GM21717 (cell line): Measurements from ENCODE around the gene RIOX2.

Source experiments
- ATAC-seq: cut with Tn5 transposase; IDR thresholded peaks from one replicate; pipeline ENCODE4 v1.9.1; 2021; ENCODE audit warnings: mild to moderate bottlenecking, moderate library complexity; ENCODE audit not compliant: unreplicated experiment

RIOX2 gene

DNA sequence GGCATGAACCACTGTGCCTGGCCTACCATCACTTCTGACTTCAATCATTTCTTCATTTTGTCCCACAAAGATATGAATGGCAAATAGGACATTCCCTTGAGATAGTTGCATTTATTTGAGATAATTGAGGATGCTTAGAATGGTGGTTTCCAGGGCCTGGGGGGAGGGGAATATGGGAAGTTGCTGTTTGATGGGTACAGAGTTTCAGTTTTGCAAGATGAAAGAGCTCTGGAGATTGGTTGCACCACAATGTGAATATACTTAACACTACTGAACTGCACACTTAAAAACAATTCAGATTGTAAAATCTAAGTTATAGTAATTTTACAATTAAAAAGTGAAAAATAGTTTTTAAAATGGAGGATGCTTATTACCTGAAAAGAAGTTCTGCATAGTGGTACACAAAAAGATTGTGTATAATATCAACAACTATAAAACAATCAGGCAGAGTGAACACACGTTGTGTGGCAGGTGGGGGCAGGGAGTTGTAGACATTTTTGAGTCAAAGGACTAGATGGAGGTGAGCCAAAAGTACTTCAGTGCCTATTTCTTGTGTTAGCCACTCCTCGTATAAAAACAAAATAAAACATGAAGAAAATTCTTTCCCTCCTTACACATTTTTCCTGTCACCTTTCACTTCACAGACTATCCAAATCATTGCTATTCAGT is 18.5 kb upstream of the RIOX2 start:
- ATAC-seq: no peak

GRCh38 chr3:97988784-97989568 is 16.7 kb upstream of the RIOX2 start:
- ATAC-seq: no peak

GRCh38 chr3:97987306-97987705 is 15.1 kb upstream of the RIOX2 start:
- no peak for ATAC-seq

DNA sequence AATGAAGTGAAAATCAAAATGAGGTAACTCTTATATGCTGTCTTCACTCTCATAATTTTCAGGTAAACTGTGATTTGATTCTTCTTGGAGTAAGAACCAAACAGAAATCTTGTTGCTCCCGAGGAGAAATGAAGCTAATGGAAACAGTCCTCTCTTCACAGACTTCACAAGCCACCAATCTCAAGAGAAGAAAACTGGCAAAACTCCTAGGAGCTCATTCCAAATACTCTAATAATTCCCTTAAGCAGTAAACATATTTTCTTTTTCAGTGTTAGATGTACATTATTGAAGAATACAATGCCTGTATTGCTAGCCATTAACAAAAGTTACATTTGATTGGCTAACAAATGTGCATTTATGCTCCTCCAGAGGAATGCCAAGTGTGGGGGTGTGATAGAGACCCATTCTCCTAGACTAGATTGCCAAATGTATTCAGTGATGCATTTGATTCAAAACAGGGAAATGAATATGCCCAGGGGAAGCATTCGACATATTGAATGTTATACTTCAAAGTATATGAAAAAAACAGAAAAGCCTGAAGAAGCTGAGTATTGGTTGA is 11.8 kb upstream of the RIOX2 start:
- ATAC-seq: no peak

DNA sequence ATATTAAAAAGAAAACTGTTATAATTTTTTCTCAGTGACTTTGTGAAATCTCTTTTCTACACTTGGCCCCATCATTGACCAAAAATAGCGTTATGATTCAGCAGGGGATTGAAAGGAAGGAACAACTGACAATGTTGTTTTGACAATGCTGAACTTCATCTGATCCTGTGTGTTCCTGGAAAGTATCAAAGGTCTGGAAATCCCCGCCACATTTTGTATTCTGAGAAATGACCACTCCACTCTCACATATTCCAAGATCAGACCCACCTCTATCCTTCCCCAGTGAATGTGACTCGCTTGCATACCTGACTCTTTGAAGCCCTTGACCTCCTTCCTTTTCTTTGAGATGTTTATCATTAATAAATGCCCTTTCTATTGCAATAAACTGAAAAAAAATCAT is 9.7 kb upstream of the RIOX2 start:
- ATAC-seq: no peak

DNA sequence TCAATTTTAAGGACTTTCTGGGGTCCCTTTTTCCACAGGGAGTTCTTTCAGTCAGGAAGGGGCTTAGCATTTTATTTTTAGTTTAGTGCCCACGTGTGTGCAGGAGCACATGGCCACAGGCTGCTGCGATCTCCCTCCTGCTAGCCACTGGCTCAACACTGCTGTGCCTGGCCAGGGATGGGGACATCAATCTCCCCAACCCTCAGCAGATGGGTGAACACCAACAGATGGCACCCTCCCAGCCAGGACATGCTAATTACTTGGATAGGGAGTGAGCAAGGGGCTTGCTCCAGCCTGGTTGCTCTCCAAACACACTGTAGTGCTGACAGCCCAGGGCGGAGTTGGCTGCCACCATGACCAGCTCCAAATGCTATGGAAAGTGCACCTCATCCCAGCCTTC is 7.4 kb upstream of the RIOX2 start:
- no peak for ATAC-seq

GRCh38 chr3:97975466-97975865 is 3.2 kb upstream of the RIOX2 start:
- ATAC-seq: no peak

- no peak for ATAC-seq
Observed at GRCh38 chr3:97974996-97975395, 2.8 kb upstream of the RIOX2 start.

DNA sequence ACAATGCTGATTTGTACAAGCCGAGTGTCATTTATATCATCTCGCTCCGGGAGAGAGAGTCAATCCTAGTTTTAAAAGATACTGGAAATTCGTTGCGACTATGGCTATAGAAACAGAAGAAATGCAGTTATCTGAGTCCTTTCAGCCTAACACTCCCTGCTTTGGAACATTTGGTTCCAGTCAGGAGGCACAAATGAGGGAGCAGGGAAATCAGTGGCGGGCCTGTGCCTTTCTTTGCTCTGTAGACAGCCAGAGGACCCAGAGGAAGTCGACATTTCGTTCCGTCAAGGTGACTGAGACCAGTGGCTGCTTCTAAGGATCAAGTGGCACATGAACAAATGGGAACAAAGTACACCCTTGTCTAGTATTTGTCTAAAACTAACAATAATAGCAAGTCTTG is 745 bp upstream of the RIOX2 start:
- ATAC-seq: no peak

DNA sequence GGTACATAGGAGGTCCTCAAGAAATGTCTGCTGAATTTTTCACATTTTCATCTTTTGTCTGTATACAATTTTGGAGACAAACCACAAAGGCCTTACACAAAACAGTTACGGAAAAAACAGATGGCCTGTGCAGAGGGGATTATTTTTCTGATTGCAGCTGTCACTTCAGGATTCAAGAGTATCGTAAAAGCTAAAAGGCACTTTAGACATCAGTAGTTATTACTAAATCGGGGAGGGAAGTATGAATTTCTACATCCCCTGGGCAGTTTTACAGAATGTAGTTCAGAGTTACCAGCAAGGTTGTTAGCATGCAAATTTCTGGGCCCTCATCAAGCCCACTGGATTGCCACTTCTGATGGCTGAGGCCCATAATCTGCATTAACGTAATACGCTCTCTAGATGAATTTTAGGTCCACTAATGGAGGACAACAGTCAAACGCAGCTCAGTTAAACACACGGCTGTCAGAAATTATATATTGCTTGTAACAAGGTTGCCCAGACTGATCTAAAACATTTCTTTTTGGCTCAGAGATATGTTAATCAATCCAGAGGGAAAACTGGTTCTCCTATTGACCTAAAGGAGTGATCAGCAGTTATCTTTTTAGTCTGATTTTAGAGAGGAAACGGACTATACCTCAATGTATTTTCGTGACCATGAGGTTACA is 1.1 kb downstream of the RIOX2 start:
- no peak for ATAC-seq

- no peak for ATAC-seq
Observed at GRCh38 chr3:97970156-97970555, 2.1 kb downstream of the RIOX2 start.

DNA sequence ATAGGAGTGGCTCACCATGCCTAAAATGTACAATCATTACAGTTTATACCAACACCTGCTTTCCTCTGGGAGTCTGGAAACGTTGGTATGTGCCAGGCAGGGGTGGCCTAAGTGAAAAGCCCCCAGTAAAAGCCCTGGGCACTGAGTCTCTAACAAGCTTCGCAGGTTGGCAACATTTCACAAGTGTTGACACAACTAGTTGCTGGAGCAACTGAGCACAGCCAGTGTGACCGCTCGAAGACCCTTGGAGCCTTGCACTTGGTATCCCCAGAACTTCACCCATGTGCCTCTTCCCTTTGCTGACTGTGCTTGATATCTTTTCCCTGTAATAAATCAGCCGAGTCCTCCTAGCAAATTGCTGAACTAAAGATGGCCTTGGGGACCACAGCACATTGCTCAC is 2.7 kb downstream of the RIOX2 start:
- no peak for ATAC-seq

- ATAC-seq: no peak
Observed at GRCh38 chr3:97968376-97968775, 3.9 kb downstream of the RIOX2 start.

- ATAC-seq: no peak
Observed at GRCh38 chr3:97967966-97968365, 4.3 kb downstream of the RIOX2 start.

- no peak for ATAC-seq
Observed at GRCh38 chr3:97960993-97961766, 11.1 kb downstream of the RIOX2 start.

DNA sequence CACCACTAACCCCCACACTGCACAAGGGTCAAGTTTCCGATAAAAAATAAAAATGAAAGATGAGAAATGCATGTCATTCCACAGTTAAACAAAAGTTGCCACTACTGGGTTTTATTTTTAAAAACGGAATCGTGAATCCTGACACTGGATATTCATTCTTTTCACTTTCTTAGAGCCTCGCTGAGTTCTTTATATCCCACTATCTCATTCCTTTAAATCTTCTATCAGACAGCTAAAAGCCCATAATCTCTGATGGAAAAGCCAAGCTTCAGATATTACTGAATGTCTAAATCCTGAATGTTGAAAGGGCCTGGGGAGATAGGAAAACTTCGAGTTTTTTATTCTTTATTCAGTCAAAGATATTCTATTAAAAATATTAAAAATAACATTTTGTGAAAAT is 11.7 kb downstream of the RIOX2 start:
- no peak for ATAC-seq

DNA sequence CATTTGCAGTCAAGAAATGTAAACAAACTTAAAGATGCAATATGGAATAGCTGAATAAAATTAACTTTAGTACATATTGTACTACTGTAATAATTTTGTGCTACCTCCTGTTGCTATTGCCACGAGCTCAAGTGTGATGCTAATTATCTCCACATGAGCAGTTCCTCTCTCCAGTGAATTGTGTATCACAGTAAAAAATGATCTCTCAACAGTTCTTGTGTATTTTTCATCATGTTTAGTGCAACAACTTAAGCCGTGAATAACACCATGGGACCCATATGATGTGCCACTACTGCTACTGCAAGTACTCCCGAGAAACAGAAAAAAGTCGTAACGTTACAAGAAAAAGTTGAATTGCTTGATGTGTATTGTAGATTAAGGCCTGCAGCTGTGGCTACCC is 12.4 kb downstream of the RIOX2 start:
- ATAC-seq: no peak

GRCh38 chr3:97958796-97959195 is 13.4 kb downstream of the RIOX2 start:
- ATAC-seq: no peak

GRCh38 chr3:97958396-97958795 is 13.8 kb downstream of the RIOX2 start:
- no peak for ATAC-seq

- ATAC-seq: no peak
Observed at GRCh38 chr3:97957617-97958311, 14.5 kb downstream of the RIOX2 start.
